GM21423 (cell line): ENCODE results near the gene ZDHHC1.

Source experiments
- ATAC-seq: cut with Tn5 transposase; IDR thresholded peaks from one replicate; pipeline ENCODE4 v1.9.1; 2021; ENCODE audit warnings: mild to moderate bottlenecking, moderate library complexity; ENCODE audit not compliant: unreplicated experiment

ZDHHC1 gene

DNA sequence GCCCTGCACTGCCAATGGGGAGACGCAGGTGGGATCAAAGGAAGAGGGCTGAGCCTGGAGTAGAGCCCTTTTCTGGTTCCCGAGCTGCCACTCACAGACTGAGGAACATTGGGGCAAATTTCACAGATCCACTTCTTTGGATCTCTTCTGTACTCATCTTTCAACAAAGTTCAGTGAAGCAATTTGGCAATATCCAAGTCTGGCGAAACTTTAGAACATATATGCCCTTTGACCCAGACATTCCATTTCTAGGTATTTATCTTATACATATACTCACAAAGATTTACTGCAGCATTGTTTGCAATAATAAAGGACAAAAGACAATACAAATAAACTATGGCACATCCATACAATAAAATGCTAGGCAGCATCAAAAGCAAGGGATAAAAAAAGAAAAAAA lies 4.9 kb downstream of the ZDHHC1 start:
- no peak for ATAC-seq

DNA sequence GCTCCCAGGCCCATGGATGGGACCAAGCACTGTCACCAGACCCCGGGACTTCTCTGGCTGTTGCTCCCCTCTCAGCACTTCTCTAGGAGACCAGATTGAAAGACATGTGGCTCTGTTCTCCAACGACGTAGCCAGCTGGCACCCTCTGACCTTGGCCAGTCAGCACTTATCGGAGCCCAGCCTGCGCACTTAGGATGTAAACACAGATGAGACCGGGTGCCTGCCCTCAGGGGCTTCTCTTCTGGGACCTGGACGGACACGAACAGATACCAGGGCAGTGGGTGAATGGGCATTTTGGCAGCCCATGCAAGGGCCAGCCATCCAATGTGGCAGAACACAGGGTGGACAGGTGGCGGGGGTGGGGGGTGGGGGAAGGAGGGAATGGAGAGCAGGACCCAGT lies 6.6 kb downstream of the ZDHHC1 start:
- no peak for ATAC-seq

DNA sequence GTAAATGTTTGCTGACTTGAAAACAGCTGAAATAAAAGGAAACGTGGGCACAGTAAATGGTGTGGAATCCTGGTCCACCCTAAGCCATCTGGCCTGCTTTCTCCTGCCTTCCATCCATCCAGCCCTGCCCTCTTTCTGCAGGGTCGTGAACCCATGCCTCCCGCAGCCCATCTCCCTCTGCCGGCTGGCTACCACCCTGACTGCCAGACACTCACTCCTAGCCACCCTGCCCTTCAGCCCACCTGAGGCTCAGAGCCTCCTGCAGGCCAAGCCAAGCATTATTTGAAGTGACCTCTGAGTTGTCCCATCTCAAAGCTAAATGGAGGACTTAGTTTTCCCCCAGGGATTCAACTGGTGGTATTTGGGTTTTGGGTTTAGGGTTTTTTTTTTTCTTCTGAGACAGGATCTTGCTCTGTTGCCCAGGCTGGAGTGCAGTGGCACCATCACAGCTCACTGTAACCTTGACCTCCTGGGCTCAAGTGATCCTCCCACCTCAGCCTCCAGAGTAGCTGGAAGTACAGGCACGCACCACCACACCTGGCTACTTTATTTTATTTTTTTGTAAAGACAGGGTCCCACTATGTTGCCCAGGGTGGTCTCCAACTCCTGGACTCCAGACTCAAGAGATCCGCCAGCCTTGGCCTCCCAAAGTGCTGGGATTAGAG lies 8.4 kb downstream of the ZDHHC1 start:
- ATAC-seq = no peak

GRCh38 chr16:67407176-67407787 lies 9.0 kb downstream of the ZDHHC1 start:
- ATAC-seq = no peak

GRCh38 chr16:67406111-67406971 lies 9.9 kb downstream of the ZDHHC1 start:
- ATAC-seq = no peak

GRCh38 chr16:67405336-67405735 lies 10.9 kb downstream of the ZDHHC1 start:
- no peak for ATAC-seq

DNA sequence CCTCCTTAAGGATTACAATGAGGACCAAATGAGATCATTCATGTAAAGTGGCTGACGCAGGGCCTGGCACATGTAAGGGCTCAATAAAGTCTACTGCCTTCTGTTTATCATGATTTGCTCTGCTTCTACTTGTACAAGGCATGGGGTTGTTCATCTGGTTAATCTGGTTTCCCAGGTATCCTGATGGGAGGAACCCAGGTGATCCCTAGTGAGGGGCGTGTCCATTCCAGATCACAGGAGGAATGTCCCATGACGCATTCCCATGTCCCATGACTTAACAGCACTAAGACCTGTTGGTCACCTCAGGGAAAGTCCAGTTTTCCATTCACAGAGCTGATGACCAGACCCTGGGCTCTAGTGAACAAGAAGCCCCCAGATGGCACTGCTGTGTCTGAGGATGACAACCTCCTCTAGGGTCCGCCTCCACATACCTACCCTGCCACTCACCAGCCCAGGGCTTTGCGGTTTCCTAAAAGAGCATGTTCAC lies 11.5 kb downstream of the ZDHHC1 start:
- no peak for ATAC-seq

GRCh38 chr16:67403976-67404555 lies 12.2 kb downstream of the ZDHHC1 start:
- no peak for ATAC-seq

- ATAC-seq = no peak
Measured at GRCh38 chr16:67400901-67401300, 15.4 kb downstream of the ZDHHC1 start.

DNA sequence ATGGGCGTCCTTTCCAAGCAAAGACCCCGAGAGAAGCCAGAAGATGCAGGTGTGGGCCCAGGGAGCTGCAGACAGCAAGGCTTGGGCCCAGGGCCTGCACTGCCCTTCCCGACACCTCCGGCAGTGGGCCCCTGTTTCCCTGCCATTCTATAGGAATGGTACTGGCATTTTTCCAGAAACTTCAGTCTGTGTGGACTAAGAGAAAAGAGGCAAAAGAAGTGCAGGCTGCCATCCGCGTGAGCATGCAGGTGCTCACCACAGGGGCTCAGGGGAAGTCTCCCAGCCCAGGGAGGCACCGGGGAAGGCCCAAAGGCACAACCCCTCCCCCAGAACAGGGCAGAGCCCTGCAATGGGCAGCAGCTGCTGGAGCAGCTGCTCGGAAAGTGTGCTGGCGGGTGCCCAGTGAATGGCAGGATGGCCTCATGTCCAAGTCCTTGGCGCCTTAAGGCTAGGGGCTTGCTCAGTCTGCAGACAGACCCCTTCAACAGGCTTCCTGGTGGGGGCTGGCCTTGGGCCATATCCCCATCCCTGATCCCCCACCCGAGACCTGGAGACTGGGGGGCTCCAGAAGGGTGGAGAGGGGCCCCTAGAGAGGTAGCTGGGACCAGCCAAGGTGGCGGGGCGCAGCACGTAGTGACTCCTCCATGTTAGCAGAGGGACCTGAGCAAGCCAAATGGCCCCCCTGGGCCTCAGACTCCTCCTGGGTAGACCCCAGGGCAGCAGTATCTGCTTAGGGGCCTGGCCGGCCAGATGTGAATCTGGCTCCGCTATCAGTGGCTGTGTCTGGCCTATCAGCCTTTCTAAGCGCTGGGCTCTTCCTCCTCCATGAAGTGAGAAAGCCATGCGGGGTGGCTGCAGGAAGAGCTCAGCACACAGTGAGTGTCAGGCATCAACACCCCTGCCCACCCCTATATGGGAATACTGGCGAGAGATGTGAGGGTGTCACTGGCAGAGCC lies 16.2 kb downstream of the ZDHHC1 start:
- ATAC-seq = no peak

GRCh38 chr16:67399218-67399733 lies 17.0 kb downstream of the ZDHHC1 start:
- ATAC-seq = no peak

GRCh38 chr16:67398546-67399217 lies 17.6 kb downstream of the ZDHHC1 start:
- ATAC-seq = no peak

GRCh38 chr16:67397812-67398545 lies 18.3 kb downstream of the ZDHHC1 start:
- ATAC-seq = no peak

DNA sequence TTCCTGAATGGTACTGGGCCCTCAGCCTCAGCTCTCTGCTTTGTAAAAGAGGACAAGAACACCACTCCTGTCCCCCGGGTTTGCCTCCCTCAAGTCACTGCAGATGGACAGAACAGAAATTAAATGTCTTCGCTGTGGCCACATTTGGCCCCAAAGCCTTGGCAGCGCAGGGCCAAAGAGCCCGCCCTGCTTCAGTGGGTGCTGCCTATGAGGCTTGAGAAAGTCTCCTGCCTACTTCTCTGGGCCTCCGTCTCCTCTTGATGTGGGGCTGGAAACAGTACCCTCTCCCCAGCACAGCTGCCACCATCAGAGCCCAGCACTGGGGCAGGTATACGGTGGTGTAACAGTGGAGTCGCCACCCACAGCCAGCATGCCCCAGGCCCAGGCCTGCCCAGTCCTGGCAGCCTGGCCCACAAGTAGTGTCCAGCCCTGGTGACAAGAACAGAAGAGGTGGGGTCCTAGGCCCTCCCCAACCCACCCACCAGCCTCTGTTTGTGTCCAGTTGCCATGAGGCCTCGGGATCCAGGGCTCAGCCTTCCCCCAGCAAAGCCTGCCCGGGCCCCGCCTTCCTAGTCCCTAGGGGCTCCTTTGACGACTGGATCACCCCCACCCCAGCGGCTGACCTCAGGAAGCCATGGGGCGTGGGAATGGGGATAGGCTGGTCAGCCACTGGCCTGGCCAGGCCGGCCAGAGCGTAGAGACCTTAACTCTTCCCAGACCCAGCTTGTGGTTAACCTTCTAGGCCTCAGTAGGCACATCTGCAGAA lies 19.1 kb downstream of the ZDHHC1 start:
- no peak for ATAC-seq

DNA sequence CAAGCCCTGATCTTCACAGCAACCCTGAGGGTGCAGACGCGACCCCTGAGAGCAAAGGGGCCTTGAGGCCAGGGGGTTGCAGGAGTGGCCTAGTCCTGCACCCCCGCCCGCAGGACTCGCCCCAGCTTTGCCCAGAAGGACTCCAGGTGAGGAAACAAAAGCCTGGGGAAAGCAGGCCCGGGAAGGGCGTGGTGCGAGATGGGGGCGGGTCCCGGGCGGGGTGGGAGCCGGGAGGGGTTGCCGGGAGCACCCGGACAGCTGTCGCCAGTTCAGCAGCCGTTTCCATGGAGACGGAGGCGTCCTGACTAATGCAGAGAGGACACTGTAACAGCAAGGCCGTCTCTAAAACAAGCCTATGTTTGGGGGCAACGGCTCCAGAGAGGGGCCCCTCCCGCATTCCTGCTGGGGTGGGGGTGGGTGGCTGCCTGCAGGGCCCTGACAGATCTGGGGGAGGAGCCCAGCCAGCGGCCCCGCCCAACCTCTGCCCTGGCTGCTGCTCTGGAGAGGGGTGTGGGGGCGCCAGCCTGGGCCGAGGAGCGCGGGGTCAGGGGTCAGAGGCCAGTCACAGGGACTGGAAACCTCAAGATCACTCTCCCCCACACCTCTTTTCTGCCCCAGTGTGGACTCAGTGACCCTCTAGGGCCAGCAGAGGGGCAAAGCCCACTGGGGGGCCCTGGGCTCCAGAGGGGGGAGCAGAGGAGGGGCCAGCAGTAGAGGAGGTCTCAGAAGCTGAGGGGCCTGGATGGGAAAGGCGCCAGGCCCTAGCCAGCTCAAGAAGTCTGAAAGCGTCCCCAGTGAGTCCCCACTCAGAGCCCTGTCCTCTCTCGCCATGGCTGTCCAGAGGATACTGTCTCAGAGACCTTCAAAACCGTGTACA lies 19.9 kb downstream of the ZDHHC1 start:
- no peak for ATAC-seq

DNA sequence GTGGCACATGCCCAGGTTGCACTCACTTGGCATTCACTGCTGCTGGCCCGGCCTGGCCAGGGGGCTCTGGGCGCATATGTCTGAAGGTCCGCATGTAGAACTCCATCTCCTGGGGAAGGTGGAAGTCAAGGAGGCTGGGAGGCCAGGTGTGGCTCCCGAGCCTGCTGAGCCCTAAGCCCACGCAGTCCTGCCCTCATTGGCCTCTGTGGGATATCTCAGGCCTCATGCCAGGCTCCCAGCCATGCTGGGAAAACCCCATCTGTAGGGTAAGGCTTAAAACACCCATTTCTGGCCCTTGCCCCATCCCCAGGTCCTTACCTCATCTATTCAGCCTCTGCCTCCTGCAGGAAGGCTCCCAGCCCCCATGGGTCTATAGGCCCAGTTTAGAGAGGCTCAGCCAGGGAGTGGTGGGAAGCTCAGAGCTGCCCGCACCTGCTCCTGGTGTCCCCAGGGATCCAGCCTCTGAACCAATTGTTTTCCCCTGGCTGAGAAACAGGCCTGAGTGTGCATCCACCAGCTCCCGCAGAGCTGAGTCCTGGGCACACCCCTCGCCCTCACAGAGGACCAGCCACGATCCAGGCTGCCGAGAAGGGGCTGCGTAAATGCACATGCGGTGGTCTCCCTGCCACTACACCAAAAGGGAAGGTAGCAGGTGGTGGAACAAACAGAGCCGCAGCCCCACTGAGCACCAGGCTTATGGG lies 20.7 kb downstream of the ZDHHC1 start:
- no peak for ATAC-seq

DNA sequence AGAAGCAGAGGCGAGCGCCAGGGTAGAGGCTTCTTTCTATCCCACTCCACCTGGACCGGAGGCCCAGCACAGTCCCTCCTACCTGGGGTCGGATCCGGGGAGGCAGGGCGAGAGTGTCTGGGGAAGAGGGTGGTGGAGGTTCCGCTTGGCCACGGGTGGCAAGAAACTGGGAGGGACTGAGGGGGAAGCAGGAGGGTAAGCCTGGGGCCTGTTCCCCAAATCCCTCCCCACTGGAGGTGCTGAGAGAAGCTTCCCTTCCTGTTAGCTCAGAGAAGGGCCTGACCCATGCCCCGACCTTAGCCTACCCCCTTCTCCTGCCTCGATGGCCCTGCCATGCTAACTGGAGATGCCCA lies 21.2 kb downstream of the ZDHHC1 start:
- no peak for ATAC-seq
